T-helper 2 cell treated with Interferon-gamma antibody and Interleukin-4, amounts not matched to agents 100 ng/mL and 5 ng/mL, for 36 hours (primary cell): Measurements from ENCODE around the gene TIMM29. TPM values are rescaled to one million over a fixed set of nuclear protein-coding genes. Genes with fewer than 3 reads are reported as not detected.

Experiments used
- intact Hi-C: fragments of 100-400 bp; cut with micrococcal nuclease; formaldehyde crosslinking; loops from one replicate; pipeline ENCODE4 v1.15.1; 2023
- total RNA-seq: library from RNA; stranded (reverse); gene quantifications from 2 replicates; pipeline ENCODE4 v1.2.3, GENCODE V29; 2022

TIMM29 gene
- 22.7 and 22.8 TPM in 2 replicates for total RNA-seq

- intact Hi-C loops = loop anchor here (1.0 kb wide), 2 partner anchors 32 to 57 kb away; partner anchors contain the start of gene CARM1
These were observed at the start of gene TIMM29, which contains the start of gene YIPF2 for GRCh38 chr19:10928563-10929401. TSS of gene TIMM29 (plus strand) at chr19:10928811. CDS start at chr19:10928823, 12 bp downstream. TSS of gene YIPF2 (minus strand) at chr19:10928639. CDS start at chr19:10928410, 229 bp downstream.

DNA sequence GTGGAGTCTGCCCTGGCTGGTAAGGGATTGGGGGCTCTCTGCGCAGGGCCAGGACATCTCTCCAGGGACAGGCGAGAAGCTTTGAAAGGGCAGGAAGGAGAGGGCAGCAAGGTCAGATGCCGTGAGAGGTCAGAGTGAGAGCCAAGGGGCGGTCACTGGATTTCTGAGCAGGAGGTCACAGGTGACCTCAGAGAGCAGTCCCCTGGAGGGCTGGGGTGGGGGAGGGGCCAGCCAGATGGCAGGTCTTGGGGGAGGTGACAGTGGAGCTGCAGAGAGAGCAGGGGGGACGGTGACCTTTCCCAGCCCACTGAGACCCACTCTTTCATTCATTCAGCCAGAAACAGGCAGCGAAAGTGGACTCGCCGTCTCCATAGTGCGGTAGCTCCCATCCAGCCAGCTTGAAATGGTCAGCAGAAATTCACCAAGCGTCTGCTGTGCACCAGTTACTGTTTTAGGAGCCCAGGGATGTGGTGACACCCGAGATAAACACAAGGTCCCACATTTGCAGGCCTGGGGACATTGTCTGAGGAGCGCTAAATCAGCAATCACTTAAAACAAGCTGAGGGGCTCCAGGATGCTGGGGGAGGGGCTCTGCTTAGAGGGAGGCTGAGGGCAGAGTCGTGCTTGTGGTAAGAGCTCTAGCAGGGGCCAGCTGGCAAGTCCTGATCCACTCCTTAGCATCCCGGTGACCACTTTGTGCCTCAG, 47.1 kb upstream of the TIMM29 start:
- intact Hi-C loops = no loop called here

DNA sequence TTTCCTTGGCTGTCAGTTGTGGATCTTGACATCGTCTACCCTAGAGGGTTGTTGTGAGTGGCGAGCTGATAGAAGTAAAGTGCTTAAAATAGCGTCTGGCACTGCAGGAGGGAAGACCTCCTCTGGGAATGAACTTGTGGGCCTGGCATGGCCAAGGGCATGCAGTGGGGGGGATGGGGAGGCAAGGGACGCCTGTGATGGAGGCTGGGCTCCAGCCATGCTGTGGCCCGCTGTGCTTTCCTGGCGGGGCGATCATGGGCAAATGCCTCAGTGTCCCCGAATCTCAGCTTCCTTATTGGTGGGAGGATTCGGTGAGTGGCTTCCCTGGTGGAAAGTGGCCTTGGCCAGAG, 46.5 kb upstream of the TIMM29 start:
- intact Hi-C loops = no loop called here

GRCh38 chr19:10884274-10884673, 44.3 kb upstream of the TIMM29 start:
- intact Hi-C loops = no loop called here

DNA sequence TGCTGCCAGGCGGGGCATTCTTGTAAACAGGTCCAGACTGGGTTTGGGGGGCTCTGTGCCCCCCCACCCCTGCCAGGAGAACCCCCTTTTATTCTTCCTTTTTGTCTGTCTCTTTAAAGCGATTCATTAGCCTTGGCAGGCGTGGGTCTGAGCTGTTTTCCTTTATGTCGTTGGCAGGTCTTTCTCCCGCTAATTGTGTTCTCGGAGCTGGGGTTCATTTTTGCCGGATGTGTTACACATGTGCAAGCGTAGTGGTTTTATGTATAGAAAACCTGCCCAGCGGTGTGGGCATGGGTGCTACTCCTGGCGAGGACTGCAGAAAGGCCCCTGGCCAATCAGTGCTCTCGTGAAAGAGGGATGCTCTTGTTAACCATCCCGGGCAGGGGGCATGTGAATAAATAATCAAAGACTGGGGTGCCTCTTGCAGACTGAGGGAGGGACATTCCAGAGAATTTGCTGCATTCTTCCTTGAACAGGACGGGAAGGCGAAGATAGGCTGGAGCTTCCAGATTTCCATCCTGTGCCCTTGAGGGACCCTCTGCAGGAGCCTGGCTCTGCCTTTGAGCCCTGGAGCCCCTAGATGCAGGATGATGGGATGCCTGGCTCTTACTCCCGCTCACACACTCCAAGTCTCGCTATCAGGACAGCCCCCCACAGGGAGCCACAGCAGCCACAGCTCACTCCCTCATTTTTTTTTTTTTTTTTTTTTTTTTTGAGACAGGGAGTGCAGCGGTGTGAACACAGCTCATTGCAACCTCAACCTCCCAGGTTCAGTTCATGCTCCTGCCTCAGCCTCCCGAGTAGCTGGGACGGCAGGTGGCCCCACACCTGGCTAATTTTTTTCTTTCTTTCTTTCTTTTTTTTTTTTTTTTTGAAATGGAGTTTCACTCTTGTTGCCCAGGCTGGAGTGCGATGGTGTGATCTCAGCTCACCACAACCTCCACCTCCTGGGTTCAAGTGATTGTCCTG, 43.1 kb upstream of the TIMM29 start:
- intact Hi-C loops = no loop called here

DNA sequence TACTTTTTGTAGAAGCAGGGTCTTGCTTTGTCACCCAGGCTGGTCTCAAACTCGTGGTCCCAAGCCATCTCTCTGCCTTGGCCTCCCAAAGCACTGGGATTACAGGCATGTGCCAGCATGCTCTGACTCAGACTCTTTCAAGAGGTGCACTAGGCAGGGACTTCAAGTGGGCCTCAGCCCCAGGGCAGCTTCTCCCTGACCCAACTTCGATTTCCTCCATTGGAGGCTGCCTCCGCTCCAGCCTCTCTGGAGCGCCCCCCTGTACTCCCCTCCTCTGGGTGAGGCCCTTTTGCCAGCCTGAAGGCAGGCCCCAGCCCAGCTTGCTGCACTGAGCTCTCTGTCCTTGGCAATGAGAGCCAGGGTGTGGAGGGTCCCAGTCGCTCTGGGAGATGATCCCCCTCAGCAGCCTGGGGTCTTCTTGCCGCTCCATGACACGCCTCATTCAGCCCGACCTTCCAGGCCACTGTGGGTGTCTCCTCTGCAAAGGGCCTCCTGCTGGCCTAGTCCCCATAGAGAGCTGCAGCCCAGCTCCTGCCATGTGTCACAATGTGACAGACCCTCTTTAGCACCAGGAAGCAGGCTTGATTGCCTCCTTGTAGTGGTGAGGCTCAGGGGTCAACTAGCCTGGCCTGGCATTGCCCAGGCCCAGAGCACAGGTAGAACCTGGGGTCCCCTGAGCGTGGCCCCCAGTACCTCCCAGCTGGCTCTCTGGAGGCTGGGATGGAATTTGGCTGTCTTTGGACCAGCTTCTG, 40.8 kb upstream of the TIMM29 start:
- intact Hi-C loops = no loop called here

DNA sequence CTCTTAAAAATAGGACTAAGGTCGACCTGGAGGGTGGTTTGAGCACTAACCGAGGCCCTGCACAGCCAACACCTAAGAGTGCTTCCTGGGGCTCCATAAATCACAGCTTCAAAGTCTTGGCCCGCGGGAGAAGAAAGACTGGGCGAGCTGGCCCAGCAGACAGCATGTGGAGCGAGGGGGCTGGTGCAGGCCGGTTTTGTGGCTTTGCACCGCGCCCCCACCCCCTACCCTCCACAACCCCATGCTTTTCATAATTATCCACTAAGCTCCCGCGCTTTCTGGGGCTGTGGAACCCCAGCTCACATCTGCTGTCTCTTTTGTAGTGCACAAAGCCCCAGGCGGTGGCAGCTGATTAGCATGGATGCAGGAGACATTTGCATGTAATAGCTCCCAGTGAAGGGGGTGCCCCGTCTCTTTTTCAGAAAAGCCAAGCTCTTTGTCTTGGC, 40.2 kb upstream of the TIMM29 start:
- intact Hi-C loops = no loop called here

- intact Hi-C loops = no loop called here
These were observed 38.7 kb upstream of the TIMM29 start for GRCh38 chr19:10889880-10890279.

DNA sequence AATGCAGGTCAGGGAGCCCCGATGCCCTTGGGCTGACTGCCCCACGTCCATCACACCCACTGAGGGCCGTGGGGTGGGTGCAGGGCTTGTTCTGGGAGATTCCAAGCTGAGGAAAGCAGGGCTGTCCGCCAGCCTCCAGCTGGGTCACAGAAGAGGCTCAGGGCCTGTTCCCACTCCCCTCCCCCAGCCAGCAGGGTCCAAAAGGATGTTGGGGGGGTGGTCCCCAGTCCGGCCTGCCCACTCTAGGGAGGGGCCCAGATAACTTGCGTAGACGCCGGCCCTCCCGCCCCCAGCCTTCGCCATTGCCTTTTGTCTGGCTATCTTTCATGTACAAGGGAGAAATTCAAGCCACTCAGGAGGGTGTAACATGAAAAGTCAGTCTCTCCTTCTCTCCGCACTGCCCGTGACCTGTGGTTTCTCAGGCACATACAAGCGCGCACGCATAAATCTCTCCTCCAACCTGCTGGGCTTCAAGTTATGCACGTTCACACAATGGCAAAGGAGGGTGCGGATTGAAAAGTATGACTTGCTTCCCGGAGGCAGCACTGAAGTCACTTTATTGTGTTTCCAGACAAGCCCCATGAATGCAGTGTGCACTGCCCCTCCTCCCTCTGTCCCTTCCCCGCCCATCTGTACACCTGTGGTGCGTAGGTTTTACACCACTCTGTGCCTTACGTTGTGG, 37.1 kb upstream of the TIMM29 start:
- intact Hi-C loops = no loop called here

DNA sequence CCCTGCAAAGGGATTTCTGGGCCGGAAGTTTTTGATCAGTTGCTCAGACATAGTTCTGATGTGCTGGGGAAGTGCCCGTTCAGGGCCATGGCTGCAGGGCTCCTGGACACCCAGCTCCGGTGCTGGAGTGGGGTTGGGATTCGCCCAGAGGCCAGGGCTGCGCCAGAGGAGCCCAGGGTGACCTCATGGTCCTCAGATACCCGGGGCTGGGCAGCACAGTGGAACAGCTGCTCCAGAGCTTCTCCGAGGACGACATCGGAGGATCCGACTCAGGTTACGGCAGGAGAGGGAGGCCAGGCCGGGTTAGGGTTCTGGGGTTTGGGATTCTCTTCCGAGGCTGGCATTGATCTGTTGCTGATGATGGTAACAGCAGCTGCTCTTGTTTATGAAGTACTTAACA, 36.4 kb upstream of the TIMM29 start:
- intact Hi-C loops = no loop called here

DNA sequence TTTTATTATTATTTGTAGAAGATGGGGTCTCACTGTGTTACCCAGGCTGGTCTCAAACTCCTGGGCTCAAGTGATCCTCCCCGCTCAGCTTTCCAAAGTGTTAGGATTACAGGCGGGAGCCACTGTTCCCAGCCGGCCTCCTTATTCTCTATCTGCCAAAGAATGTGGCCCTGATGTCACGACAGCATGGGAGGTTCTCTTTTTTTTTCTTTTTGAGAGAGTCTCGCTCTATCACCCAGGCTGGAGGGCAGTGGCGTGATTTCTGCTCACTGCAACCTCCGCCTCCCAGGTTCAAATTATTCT, 33.7 kb upstream of the TIMM29 start:
- intact Hi-C loops = no loop called here

GRCh38 chr19:10895363-10895762, 33.2 kb upstream of the TIMM29 start:
- intact Hi-C loops = no loop called here

GRCh38 chr19:10895920-10896319, 32.7 kb upstream of the TIMM29 start:
- intact Hi-C loops = no loop called here

DNA sequence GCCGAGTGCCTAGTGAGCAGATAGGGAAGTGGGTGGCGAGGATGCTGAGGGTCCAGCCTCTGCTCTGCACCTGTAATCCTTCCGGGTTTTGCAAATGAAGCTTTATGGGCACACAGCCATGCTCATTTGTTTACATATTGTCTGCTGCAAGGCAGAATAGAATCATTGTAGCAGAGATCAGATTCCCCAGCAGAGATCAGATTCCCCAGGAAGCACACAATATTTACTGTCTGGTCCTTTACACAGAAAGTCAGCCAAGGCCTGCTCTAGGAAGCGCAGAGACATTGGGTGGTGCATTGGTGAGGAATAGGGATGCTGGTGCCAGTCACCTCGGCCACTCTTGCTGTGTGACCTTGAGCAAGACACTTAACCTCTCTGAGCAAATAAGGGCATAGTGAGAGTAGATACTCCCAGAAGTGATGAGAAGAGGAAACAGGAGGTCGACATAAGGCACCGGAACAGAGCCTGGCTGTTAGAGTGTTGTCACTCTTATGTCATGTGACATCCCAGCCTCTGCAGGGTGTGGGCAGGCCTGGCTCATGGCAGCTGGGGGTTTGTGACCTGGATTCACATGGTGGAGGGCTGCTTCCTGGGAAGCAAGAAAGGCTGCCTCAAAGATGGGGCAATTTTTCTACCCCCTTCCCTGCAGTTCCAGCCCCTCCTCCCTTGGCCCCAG, 31.6 kb upstream of the TIMM29 start:
- intact Hi-C loops = no loop called here

DNA sequence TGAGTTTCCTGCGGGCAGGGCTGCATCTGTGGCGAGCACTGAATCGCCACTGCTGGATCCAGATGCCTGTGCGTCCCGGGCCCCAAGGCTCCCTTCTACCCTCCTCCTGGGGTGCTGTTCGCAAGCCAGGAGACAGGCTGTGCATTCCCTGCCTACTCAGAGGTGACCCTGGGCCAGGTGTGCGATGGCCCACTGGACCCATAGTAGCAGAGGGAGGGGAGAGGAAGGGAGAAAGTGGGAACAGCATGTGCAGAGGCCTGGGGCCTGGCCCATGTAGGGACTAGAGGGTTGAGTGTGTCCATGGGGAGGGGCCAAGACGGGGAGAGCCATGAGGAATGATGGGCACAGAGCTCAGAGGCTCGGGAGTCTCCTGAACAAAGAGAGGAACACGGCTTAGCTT, 30.0 kb upstream of the TIMM29 start:
- intact Hi-C loops = no loop called here

DNA sequence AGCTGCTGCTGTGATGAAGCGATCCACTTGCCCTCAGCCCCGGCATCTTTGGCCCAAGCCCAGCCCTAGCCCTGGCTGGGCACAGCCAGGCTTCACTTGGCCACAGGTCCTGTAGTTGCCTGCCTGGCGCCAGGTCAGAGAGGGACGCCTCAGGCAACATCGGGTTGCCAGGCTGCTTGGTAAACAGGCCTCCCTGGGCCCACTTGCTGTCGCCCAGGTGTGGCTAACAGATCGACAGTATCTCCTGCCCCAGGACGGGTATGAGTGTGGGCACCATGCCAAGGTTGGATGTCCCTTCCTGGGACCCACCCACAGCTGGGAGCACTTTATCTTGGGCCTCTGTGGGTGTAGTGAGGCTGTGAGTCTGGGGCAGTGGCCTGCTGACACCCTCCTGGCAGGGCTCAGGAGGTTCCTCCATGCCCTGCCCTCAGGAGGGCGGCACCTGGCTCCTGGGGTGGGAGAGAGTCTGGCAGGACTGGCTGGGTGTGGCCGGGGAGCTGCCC, 29.4 kb upstream of the TIMM29 start:
- intact Hi-C loops = no loop called here

DNA sequence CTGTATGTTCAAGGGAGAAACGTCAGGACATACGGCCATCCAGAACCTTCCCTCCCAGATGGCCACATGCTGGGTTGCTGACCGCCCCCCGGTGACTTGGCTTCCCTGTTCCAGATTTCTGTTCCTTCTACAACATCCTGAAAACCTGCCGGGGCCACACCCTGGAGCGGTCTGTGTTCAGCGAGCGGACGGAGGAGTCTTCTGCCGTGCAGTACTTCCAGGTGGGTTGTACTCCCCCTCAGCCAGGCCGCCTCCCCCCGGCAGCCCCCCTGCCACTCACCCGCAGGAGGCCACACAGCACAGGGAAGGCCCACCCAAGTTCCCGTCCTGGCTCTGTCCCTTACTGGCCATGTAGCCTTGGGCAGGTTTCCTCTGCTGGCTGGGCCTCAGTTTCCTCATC, 20.7 kb upstream of the TIMM29 start:
- intact Hi-C loops = no loop called here

- intact Hi-C loops = no loop called here
These were observed 20.1 kb upstream of the TIMM29 start for GRCh38 chr19:10908380-10908960.
